GM19240 (cell line): Measurements from ENCODE around the gene SEPTIN12.
A peak's percentile ranks its signal among the peaks of the same experiment; 100 is the strongest.

ENCODE experiments used
- DNase-seq: peaks from one replicate; pipeline ENCODE4 v3.0.0; 2011; ENCODE audit warnings: low spot score; ENCODE audit not compliant: insufficient read length

SEPTIN12 gene

DNA sequence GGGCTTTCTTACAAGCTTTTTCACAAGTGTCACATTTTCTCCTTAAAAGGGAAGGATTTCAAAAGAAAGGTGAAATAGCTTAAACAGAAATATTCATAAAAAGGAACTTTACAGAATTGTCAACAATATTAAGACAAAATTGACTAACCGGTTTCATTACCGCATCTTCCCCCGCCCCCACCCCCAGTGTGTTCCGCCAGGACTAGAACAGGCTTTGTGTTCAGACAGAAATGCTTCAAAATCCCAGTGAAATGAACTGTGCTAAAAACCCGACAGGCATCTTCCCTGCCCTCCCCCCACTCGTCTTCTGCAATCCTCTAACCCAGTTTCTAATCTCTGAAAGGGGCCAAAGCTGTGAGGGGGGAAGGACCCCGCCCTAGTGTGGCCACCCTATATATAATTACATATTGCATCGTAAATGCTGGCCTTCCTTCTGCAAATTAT is 15.3 kb upstream of the SEPTIN12 start:
- DNase-seq, result no peak

DNA sequence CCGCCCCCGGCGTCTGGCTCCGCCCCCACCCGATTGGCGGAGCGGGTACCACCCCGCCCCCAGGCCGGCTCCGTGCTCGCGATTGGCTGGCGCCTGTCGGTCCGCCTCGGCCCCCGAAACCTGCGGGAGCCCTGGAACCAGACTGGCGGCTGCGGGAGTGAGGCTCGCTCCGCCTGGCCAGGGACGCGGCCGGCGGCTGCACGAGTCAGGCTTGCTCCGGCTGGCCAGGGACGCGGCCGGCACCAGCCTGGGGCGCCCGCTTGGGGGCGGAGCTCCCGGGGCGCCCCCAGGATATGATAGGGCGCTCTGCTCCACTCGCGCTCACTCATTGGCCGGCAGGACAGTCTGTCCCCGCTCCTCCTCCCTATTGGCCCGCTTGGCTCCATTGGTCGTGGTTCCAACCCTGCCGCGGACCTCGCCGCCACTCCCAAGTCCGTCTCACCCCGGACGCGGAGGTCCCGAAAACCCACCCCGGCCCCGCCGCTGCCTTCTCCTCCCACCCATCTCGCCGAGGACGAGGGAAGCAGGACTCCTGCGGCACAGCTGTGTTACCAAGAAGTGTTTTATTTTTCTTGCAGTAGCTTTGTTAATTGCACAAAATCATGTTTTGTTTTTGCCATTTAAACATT is 14.6 kb upstream of the SEPTIN12 start:
- peak; percentile 89 for DNase-seq

DNA sequence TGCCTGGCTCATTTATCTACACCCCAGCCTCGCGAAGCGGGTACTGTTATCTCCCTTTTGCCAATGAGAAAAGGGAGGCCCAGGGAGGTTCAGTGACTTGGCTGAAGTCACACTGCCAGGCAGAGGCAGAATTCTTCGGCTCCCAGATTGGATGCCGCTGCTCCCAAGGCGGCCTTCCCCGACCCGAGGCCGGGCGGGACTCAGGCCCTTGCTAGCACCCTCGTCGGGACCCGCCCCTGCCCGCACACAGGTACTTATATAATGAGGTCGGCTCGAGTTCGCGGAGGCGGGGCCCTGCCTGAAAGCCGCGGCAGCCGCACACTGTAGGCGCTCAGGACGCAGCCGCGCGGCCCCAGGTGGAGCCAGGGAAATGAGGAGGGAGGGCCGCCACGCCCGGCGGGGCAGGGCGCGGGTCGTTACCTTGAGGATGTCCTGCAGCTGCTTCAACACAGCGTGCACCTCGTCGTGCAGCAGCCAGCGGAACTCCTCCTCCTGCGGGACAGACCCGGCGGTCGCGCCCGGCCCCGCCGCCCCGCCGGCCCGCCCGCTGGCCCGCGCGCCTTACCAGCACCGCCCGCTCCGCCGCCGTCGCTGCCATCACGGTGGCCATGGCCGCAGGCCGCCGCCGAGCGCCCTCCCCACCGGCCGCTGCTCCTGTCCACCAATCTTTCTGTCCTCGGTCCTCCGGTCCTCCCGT is 14.0 kb upstream of the SEPTIN12 start, which contains the start of gene ROGDI:
Gene ROGDI (minus strand): TSS at position 672 of the 697 bp plus-strand sequence. CDS start 62 bp downstream, at position 610.
- DNase-seq, result peak; percentile 60

DNA sequence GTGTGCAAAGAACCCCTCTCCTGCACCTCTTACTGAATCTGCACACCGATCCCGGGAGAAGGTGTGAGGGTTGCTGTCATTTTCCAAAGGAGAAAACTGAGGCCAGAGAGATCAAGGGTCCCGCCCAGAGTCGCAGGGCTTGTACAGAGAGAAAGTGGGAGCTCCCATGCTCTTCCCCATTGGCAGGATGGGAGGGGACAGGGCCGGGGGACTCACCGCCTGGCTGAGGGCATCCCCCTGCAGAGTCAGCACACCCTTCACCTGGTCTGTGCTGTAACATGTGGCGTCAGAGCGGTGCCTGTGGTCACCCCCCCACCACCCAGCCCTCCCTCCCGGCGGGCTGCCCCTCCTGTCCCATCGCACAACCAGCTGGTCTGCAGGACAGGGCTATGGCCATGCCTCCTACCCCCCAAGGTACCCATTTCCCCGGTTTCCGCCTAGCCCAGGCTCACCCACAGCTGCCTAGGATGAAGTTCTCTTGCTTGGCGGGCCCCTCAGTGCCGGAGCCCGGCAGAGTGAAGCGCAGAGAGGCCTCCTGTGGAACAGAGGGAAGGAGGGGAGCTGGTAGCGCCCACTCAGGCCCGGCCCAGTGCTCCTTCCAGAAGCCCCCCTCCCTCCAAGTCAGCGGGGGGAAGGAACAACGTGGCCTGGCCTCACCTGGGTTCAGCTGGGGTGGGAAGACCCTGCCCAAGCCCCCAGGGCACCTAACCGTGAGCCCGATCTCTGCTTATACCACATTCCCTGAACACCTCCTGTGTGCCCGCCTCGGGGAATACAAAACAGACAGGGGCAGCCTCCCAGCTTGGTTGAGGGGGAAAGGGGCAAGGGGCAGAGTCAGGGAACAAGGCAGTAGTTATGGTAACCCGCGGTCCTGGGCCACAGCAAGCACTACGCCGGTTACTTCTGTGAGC is 13.2 kb upstream of the SEPTIN12 start:
- DNase-seq, result no peak

DNA sequence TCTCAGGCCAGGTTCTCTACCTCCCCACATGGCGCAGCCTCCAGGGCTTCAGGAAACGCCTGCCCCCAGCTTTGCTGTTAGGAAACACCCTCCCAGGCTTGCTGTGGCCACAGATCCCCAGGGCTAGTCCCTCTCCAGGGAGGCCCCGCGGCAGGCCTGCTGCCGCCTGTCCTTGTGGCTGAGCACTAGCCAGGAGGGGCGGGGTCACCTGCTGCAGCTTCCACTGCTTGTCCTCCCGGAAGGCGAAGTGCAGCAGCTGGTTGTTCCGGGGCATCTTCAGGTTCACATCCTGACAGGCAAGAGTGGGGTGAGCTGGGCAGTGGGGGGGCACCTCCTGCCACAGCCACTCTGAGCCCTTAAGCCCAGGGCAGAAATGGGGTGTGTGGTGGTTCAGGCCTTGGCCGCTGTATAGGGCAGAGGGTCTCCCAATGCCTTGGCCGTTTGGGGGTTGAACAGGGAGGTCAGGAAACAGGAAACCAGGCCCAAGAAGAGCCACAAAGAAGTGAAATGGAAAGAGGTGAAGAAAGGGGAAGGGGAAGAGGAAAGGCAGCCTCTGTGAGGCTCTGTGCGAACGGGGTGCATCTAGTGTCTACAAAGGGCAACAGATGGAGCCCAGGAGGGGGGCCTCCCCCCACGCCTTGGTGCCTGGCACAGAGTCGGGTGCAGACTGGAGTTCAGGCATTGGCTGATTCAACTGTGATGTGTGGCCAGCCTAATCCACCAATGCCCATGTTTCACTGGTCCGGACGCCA is 12.3 kb upstream of the SEPTIN12 start:
- no peak for DNase-seq

DNA sequence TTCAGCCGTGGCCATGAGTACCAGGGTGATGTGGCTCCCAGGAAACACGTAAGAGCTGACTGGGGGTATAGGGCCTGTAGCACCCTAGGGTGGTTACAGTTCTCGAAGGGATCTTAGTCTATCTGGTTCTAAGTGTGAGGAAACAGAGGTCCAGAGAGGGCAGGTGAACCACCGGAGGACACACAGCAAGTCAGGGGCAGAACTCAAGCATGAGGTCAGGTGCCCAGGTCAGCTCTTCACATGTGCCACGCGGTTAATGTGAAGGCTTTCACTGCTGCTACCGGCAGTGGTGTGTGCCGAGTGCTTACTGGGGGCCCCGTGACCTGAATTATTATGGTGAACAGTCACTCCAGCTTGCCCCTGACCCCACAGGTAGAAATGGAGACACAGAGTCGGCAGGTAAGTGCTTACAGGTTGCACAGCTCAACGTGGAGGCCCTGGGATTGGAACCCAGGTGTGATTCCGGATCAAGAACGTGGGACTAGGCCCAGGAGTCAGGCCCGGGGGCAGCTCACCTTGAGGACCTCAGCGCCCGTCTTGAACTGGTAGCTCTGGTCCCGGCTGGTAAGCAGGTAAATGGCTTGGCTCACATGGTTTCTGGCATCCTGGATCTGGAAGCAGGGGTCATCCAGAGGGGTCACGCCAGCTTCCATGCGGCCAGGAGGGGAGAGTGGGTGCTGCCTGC is 11.2 kb upstream of the SEPTIN12 start:
- no peak for DNase-seq

DNA sequence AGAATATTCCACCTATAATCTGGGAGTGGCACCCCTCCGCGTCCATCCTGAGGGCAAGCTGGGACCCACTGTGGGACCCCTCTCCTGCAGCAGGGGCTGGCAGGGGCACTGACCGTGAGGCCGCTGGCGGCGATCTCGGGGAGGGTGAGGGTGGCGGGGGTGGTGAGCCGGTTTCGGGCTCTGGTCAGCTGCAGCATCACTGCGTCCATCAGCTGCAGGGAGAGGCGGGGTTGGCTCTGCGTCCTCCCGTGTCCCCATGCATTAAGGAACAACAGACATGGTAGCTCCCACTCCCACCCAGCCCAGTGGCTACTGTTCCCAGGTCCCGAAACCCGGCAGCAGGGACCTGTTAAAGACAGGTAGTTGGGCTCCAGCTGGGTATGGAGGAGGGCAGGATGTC is 10.3 kb upstream of the SEPTIN12 start:
- DNase-seq, result no peak

DNA sequence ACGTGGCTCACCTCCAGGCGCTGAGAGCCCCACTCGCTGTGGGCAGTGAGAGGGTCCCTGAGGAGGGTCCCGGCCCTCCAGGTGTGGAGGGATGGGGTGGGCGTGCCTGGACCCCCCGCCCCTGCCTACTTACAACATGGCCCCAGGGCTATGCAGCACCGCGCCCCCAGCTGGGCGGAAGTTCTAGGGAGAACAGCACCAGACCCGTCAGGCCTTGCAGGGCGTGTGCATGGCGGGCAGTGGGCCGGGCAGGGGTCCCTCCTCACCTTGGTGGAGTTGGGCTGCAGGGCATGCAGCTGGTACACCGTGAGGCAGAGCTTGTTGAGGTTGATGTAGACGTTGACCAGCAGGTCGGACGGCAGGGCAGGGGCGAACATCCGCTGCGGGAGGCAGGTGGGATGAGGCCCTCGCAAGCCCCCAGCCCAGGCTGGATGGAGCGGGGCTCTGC is 9.7 kb upstream of the SEPTIN12 start:
- no peak for DNase-seq

DNA sequence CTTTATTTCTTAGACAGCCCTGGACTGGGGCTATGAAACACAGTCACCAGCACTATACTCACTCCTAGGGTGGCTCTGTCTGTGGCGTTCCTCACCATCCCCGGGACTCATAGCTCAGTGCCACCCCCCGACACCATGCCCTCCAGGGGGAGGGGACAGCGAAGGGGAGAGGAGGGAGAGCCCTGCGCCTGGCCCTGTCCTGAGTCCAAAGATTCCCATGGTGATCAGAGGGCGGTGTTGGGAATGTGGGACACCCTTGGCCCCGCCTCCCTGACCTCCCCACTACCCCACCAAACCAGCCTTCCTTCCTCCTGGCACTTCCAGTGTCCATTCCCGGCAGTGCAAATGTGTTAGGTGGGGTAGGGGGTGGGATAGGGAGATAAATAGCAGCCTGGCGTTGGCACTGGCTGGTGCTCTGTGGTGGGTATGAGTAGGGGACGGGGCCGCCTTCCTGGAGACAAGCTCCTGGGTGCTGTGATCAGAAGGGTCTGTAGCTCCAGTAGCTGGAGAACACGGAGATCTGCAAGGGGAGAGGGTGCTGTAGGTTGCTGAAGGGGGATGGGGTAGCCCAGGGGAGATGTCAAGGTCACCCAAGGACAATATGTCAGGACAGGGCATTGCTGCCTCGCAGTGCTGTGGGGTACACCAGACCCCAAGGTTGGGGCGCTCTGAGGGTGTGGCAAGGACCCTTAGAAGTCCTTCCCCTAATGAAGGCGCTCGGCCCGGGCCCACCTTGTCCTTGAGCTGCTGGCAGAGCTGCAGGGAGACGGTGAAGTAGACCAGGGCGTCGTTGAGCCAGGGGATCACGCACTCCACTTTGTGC is 9.0 kb upstream of the SEPTIN12 start:
- no peak for DNase-seq

DNA sequence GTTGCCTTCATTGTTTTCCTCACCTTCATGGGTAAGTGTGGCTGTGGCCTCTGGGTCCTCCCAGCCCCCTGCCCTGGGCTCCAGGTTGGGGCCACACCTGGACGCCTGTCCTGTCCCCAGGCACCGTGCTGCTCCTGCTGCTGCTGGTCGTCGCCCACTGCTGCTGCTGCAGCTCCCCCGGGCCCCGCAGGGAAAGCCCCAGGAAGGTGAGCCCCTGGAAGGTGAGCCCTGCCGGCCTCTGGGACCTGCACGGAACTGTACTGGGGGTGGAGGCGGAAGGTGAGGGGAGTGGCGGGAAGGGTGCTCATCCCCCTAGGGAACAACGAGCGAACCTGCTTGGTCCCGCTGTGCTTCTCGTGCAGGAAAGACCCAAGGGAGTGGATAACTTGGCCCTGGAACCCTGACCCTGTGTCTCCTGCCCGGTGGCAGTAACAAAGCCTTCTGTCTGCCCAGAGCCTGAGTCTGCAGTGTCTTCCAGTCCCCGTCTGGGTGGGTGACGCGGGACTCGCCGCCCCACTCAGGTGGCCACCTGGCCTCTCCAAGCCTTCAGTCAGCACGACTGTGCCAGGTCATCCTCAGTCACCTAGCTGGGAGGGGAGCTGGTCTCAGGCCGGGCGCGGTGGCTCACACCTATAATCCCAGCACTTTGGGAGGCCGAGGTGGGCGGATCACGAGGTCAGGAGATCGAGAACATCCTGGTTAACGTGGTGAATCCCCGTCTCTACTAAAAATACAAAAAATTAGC is 7.9 kb upstream of the SEPTIN12 start:
- DNase-seq, result no peak

DNA sequence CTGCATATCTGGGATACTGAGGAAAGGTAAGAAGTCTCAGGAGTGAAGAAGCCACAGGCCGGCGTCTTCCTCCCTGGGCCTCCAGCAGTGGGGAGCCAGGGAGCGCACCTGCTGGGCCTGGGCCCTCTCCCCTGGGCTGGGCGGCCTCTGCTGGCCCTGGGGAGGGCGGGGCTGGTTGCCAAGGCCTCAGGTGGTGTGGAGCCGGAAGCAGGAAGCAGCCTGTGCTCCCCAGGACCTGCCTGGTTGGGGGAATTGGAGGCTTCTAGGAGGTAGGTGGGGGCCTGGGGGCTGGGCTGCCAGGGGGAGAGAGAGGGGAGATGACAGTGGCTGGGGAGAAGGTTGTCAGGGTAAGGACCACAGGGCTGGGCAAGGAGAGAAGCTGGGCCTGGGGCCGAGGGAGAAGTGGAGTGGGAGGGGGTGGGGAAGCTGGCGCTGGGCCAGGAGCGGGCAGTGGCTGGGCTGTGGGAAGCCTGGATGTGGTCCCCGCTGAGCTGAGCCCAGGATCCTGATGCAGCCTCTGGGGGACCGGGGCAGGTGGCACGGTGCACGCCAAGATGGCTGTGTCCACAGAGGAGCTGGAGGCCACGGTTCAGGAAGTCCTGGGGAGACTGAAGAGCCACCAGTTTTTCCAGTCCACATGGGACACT is 7.2 kb upstream of the SEPTIN12 start, which contains the start of gene SMIM22:
Gene SMIM22 (plus strand): TSS at position 189 of the 647 bp plus-strand sequence. CDS start 366 bp downstream, at position 555.
- no peak for DNase-seq

DNA sequence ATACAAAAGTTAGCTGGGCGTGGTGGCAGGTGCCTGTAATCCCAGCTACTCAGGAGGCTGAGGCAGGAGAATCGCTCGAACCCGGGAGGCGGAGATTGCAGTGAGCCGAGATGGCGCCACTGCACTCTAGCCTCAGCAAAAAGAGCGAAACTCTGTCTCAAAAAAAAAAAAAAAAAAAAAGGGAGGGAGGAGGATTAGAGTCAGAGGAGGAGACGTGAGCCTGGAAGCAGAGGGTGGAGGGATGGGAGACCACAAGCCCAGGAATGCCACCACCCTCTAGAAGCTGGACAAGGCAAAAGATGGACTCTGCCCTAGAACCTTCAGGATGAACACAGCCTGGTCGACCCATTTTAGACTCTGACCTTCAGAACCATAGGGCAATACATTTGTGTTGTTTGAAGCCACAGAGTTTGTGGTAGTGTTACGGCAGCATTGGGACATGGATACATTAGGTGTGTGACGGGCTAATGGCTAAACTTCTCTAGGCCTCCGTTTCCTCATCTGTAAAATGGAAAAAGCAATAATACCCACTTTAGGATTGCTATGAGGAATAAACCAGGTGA is 4.9 kb upstream of the SEPTIN12 start:
- no peak for DNase-seq

DNA sequence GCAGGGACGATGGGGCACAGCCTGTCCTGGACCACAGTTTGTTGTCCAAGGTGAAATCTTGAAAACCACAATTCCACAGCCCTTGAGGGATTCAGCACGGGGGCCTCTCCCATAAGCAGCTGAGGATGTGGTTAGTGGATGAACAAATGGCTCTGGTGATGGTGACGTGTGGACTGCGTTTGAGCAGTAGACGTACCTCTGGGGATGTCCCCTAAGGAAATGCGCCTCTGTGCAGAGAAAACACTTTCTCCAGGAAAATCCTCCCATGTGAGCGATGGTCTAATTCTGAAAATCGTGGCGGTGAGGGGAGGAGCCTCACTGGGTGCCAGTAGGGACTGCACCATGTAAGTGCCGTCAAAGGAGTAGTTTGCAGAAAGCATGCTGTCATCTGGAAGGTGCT is 2.7 kb upstream of the SEPTIN12 start:
- DNase-seq, result no peak

DNA sequence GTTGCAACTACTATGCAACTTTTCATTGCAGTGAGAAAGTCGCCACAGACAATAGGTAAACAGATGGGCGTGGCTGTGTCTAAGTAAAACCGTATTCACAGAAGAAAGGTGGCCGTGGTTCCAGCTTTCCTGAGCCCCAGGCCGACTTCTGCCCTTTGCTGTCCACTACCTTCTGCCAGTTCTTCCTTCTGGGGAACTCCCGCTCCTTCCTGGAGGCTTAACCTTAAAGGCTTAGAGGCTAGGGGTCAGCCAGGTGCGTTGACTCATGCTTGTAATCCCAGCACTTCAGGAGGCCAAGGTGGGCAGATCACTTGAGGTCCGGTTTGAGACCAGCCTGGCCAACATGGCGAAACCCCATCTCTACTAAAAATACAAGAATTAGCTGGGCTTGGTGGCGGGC is 2.1 kb upstream of the SEPTIN12 start:
- DNase-seq, result no peak

DNA sequence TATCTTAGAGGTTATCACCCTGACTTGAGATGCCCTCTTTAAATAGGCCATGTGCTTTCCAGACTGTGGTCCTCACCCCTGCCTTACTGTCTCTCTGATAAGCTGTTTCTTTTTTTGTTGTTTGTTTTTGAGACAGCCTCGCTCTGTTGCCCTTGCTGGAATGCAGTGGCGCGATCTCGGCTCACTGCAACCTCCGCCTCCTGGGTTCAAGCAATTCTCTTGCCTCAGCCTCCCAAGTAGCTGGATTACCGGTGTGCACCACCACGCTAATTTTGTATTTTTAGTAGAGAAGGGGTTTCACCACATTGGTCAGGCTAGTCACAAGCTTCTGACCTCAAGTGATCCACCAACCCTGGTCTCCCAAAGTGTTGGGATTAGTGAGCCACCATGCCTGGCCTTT is 765 bp upstream of the SEPTIN12 start:
- no peak for DNase-seq

DNA sequence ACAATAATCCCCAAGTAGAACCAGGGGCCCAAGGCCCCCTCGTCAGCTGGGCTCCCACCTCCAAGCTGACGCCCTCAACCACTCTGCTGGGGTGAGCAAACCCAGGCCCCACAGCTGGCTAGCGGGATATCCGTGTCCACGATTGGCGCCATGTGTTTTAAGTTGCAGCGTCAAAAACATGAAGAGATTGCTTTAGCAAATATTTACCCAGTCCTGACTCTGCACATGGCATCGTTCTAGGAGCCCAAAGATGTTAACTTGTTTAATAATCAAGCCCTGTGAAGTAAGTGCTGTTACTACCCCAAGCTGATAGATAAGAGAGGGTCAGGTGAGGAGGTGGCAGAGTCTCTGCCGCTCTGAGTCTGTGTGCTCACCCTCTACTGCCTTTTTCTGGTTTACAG is 344 bp upstream of the SEPTIN12 start:
- DNase-seq, result no peak

DNA sequence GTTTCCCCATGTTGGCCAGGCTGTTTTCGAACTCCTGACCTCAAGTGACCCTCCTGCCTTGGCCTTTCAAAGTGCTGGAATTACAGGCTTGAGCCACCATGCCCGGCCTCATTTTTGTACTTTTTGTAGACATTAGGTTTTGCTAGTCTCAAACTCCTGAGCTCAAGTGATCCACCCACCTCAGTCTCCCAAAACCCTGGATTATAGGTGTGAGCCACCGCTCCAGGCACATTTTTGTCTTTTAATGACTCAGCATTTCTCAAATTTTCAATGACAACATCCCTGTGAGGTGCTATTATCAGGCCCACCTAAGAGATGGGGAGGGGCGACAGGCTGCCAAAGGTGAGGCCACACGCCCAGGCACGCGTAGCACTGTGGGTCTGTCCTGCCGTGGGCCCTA is 1.1 kb downstream of the SEPTIN12 start:
- no peak for DNase-seq
